ENCODE data around the gene FFAR1.
"Not testable (repeated sequence)": the region's sequence is repeated elsewhere in the genome, so short reads cannot be mapped to it uniquely, and the experiment has no call there.

FFAR1 gene

GRCh38 chr19:35362261-35363000 lies 14.7 kb downstream of the FFAR1 start:
- no peak for DNase-seq (ENCODE audit: low read depth in 2 of 2)

GRCh38 chr19:35363001-35363590 lies 15.4 kb downstream of the FFAR1 start:
- DNase-seq (ENCODE audit: low read depth in 2 of 2), result no peak

DNA sequence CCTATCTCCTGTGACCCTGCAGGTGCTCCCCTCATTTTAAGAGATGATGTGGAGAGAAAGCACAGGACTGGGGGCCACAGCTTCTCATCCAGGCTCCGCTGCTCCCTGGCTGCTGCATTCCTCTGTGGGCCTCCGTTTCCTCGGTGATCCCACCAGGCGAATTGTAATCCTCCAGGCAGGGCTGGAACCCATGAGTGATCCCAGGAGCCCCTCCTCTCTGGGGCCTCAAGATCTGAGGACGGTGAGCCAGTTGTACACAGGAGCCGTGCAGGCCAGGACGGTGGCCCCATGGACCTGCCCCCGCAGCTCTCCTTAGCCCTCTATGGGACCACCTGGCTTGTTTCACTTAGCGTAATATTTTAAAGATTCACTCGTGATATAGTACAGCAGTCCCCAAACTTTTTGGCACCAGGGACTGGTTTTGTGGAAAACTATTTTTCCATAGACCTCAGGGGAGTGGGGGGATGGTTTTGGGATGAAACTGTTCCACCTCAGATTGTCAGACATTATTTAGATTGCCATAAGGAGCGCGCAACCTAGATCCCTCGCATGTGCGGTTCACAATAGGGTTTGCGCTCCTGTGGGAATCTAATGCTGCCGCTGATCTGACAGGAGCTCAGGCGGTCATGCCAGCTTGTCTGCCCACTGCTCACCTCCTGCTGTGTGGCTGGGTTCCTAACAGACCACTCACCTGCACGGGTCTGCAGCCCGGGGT lies 16.2 kb downstream of the FFAR1 start:
- no peak for DNase-seq (ENCODE audit: low read depth in 2 of 2)

- DNase-seq (ENCODE audit: low read depth in 2 of 2), result no peak
These were observed 17.6 kb downstream of the FFAR1 start for GRCh38 chr19:35365303-35365702.

DNA sequence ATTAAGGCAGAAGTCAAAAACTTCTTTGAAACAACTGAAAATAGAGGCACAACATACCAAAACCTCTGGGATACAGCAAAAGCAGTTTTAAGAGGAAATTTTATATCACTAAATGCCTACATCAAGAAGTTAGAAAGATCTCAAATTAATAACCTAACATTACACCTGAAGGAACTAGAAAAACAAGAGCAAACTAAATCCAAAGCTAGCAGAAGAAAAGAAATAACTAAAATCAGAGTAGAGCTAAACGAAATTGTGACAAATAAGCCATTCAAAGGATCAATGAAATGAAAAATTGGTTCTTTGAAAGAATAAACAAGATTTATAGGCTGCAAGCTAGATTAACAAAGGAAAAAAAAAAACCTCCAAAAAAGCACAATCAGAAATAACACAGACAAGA lies 20.7 kb downstream of the FFAR1 start:
- DNase-seq (ENCODE audit: low read depth in 2 of 2), result no peak

DNA sequence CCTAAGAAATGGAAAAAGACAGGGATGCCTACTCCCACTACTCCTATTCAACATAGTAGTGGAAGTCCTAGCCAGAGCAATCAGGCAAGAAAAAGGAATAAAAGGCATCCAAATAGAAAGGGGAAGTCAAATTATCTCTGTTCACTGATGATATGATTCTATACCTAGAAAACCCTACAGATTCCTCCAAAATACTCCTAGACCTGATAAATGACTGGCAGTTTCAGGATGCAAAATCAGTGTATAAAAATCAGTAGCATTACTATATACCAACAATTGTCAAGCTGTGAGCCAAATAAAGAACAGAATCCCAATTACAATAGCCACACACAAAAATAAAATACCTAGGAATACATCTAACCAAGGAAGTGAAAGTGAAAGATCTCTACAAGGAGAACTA lies 21.8 kb downstream of the FFAR1 start:
- DNase-seq (ENCODE audit: low read depth in 2 of 2), result no peak

- DNase-seq (ENCODE audit: low read depth in 2 of 2), result no peak
These were observed 23.0 kb downstream of the FFAR1 start, which contains the start of gene GPR42 for GRCh38 chr19:35370722-35371121. TSS of gene GPR42 (plus strand) at chr19:35371068. CDS start at chr19:35371360, 292 bp downstream.

- DNase-seq (ENCODE audit: low read depth in 2 of 2), result no peak
These were observed 25.8 kb downstream of the FFAR1 start for GRCh38 chr19:35373492-35373891.

DNA sequence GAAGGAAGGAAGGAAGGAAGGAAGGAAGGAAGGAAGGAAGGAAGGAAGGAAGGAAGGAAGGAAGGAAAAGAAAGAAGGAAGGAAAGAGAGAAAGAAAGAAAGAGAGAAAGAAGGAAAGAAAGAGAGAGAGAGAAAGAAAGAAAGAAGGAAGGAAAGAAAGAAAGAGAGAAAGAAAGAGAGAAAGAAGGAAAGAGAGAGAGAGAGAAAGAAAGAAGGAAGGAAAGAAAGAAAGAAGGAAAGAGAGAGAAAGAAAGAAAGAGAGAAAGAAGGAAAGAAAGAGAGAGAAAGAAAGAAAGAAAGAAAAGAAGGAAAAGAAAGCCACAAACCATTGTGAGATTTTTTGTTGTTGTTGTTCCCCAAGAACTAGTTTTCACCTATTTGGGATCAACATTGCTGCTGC lies 26.3 kb downstream of the FFAR1 start:
- DNase-seq (ENCODE audit: low read depth in 2 of 2), result not testable (repeated sequence)

- DNase-seq (ENCODE audit: low read depth in 2 of 2), result no peak
These were observed 28.0 kb downstream of the FFAR1 start for GRCh38 chr19:35375505-35376307.

GRCh38 chr19:35377656-35378055 lies 30.0 kb downstream of the FFAR1 start:
- no peak for DNase-seq (ENCODE audit: low read depth in 2 of 2)

DNA sequence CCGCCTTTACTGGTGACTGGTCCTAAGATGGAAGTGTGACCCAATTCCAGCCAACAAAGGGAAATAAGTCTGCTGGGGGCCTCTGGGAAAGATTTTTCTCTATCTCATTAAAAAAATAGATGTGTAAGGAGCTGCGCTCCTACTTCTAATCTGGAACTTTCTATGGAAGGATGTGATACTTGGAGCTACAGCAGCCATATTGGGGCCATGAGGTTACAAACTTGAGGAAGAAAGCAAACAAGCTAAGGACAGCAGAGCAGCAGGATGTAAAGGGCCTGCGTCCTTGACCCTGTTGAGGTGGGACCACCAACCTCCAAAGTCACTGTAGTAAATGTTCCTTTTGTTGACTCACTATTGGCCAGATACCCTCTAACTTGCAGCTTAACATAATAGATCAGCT lies 30.7 kb downstream of the FFAR1 start:
- DNase-seq (ENCODE audit: low read depth in 2 of 2), result no peak

GRCh38 chr19:35379545-35379944 lies 31.8 kb downstream of the FFAR1 start:
- not testable (repeated sequence) for DNase-seq (ENCODE audit: low read depth in 2 of 2)

DNA sequence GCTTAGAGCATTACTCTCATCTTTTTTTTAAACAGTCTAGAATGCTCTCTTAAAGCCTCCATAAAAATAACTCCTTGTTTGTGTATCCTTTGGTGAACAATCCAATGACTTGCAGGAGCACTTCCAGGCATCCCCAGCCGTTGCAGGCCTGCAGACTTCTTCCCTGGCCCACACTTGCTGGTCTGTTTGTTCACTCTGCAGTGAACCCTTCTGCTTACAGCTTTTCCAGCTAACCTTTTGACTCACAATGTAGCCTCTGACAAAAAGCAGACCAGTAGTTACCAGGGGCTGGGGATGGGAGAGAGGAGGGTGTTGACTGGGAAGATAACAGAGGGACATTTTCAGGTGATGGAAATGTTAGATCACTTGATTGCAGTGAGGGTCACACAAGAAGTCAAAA lies 32.3 kb downstream of the FFAR1 start:
- no peak for DNase-seq (ENCODE audit: low read depth in 2 of 2)

DNA sequence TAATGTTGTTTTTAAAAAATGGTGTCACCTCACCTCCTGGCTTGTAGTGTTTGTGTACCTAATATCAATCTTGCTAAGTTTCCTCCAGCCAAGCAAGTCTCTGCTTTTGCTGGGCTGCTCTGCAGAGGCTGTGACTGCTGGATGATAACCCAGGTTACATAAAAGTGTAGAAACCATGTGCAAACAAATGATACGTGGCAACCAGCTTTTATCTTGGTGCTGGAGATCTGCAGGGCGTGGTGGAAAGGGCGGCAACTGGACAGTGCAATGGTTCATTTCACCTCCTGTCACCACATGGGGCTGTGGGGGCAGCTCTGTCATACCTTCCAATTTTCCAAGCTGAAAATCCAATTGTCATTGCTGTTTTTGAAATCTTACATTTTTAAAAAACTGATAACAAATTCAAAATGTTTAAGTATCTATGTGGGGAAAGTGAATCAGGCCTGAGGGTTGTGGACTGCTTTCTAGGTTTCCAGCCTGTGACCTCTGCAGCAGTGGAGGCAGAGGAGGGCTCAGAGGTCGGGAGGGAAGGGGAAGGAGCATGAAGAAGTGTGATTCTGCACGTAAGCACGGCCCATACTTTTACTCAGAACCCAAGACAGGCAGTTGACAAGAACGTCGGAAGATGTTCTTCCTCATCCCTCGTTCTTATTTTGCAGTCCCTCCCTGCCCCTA lies 32.9 kb downstream of the FFAR1 start:
- DNase-seq (ENCODE audit: low read depth in 2 of 2), result no peak

DNA sequence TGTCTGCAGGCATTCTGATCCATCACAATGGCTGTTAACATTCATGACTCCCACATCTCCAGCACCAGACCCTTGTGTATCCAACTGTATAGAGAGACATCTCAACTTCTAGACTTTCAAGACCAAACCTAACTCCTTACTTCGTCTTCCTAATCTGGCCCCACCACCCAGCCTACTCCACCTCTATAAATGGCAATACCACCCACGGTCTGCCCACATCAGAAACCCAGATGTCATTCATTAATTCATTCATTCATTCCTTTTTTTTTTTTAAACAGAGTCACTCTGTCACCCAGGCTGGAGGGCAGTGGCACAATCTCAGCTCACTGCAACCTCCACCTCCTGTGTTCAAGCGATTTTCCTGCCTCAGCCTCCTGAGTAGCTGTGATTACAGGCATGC lies 33.6 kb downstream of the FFAR1 start:
- DNase-seq (ENCODE audit: low read depth in 2 of 2), result no peak

DNA sequence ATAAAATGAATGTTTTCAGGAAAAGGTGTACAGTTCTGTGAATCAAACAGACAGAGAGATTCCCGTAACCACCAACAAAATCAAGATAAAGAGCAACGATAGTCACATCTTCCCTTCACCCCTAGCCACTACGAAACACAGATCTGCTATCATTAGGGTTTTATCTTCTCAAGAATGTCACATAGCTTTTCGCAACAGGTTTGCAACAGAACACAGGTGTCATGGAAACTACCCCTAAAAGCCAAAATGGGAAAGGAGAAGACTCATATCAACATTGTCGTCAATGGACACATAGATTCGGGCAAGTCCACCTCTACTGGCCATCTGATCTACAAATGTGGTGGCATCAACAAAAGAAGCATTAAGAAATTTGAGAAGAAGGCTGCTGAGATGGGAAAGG lies 34.2 kb downstream of the FFAR1 start:
- DNase-seq (ENCODE audit: low read depth in 2 of 2), result no peak

GRCh38 chr19:35383536-35383935 lies 35.8 kb downstream of the FFAR1 start:
- DNase-seq (ENCODE audit: low read depth in 2 of 2), result no peak

DNA sequence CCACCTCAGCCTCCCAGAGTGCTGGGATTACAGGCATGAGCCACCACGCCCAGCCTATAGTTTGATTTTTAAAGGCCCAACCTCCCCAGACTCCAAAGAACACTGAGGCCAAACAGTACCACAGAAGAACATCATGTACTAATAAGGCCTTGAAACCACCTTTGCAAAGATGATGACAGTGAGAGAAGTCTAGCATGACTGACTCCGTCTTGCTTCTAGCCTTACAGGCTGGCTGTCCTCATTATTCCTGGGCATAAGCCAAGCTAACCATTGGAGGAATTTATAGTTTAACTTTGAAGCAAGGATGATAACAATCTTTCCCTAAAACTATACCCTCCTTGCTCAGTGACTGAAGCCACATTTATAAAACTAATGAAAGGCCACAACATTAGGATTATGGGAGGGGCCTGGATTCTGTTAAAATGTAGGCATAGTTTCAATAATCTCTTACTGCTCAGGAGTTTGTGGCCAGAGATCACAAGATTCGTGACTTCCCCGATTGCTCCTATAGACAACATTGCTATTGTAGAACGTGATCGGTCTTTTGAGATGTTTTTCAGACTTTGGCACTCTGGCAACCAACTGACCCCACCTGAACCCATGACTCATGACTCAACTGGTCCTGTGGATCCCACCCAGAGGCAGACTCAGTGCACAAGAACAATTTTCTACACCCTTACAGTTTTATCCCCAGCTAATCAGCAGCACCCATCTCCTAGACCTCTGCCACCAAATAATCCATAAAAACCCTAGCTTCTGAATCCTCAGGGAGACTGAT lies 40.8 kb downstream of the FFAR1 start:
- DNase-seq (ENCODE audit: low read depth in 2 of 2), result no peak

DNA sequence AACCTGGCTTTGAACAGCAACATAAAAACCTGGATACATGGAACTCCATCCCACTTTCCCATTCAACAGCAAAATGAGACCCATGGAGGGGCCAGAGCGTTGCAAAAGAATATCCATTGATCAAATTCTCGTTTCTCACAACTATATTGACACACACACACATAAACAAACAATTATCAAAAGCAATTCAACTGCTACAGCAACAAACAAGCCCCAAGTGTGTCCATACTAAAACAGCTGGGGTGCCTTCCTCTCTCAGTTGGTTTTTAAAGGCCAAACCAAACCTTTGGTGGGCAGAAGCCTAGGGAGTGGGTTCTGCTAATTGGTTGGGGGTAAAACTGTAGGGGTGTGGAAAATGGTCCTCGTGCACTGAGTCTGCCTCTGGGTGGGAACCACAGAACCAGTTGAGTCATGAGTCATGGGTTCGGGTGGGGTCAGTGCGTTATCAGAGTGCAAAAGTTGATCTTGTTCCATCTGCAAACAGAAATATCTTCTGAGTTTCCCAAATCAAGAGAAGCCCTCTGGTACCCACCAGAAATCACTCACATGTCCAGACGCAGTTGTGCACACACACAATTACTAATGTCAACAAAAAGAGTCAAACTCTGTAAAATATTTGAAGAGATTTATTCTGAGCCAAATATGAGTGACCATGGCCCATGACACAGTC lies 41.6 kb downstream of the FFAR1 start:
- DNase-seq (ENCODE audit: low read depth in 2 of 2), result no peak
